ENCODE data around the gene ANKFY1. TPM values are rescaled to one million over a fixed set of nuclear protein-coding genes. Genes with fewer than 3 reads are reported as not detected.

The ANKFY1 gene
- polyA plus RNA-seq, 1 of the 3 experiments (the other 2 are of a cell fraction), result 29.6 TPM

DNA sequence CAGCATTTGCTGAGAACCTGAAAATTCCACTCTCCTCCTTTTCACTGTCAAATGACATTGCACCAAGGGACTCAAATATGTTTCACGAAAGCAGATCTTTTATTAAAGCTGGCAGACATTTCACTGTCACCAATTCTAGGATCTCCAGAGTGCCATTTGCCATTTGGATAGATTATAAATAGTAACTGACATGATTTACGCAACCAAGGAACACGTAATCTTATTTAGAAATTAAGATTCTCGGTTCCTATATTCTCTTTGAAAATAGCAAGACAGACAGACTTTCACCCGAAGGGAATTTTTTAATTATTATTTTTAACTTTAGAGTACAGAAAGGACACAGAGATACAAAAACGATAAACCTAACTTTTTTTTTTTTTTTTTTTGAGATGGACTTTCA is 49.6 kb downstream of the ANKFY1 start:
- peaks cover under 1 to 6% of the 10 kb centered on the region in 2 experiments; a peak in 3 of 4 replicates for H3K4me1 ChIP-seq (ENCODE audit: control insufficient read depth in 1 of 2, insufficient read depth in 2 of 2, low read depth in 1 of 2, low read length in 1 of 2)
- no peak overlapping the region for H3K27ac ChIP-seq (ENCODE audit: low read depth in 2 of 2, low read length in 1 of 2)
- TF ChIP-seq MEF2A (IDR thresholded peaks at IDR 0.05; ENCODE audit: borderline replicate concordance, low read depth) (no peak), NFIC (IDR thresholded peaks at IDR 0.05; ENCODE audit: borderline replicate concordance) (no peak), NRF1 (IDR thresholded peaks at IDR 0.05; ENCODE audit: low read depth, low read length) (no peak), YY1 (IDR thresholded peaks at IDR 0.05; ENCODE audit: low read depth) (no peak), POLR2AphosphoS5 (IDR thresholded peaks at IDR 0.05; ENCODE audit: low read depth, low read length) (no peak), SIN3A (IDR thresholded peaks at IDR 0.05; ENCODE audit: borderline replicate concordance, low read depth, low read length) (no peak), CHD2 (IDR thresholded peaks at IDR 0.05; ENCODE audit: low read length, partially characterized antibody) (no peak), RFX5 (IDR thresholded peaks at IDR 0.05; ENCODE audit: low read length) (no peak), EP300 (IDR thresholded peaks at IDR 0.05; ENCODE audit: borderline replicate concordance in 1 of 2, low read depth in 1 of 2, low read length in 1 of 2) (no peak), JUND (IDR thresholded peaks at IDR 0.05) (no peak), RAD21 (IDR thresholded peaks at IDR 0.05; ENCODE audit: low read length) (no peak), GATA2 (CRISPR knock-in tag; IDR thresholded peaks at IDR 0.05) (no peak), ELF1 (IDR thresholded peaks at IDR 0.05) (no peak), EZH2phosphoT487 (IDR thresholded peaks at IDR 0.05; ENCODE audit: borderline replicate concordance, low read depth) (no peak), SMC3 (IDR thresholded peaks at IDR 0.05; ENCODE audit: low read depth, low read length) (no peak)
- TF ChIP-seq, protein P1, sequence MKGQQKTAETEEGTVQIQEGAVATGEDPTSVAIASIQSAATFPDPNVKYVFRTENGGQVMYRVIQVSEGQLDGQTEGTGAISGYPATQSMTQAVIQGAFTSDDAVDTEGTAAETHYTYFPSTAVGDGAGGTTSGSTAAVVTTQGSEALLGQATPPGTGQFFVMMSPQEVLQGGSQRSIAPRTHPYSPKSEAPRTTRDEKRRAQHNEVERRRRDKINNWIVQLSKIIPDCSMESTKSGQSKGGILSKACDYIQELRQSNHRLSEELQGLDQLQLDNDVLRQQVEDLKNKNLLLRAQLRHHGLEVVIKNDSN (IDR thresholded peaks at IDR 0.05; ENCODE audit: borderline replicate concordance, low read depth), result no peak
- TF ChIP-seq, protein P2, sequence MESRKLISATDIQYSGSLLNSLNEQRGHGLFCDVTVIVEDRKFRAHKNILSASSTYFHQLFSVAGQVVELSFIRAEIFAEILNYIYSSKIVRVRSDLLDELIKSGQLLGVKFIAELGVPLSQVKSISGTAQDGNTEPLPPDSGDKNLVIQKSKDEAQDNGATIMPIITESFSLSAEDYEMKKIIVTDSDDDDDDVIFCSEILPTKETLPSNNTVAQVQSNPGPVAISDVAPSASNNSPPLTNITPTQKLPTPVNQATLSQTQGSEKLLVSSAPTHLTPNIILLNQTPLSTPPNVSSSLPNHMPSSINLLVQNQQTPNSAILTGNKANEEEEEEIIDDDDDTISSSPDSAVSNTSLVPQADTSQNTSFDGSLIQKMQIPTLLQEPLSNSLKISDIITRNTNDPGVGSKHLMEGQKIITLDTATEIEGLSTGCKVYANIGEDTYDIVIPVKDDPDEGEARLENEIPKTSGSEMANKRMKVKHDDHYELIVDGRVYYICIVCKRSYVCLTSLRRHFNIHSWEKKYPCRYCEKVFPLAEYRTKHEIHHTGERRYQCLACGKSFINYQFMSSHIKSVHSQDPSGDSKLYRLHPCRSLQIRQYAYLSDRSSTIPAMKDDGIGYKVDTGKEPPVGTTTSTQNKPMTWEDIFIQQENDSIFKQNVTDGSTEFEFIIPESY (IDR thresholded peaks at IDR 0.05; ENCODE audit: borderline replicate concordance, low read depth), result no peak
- TF ChIP-seq, protein P3, sequence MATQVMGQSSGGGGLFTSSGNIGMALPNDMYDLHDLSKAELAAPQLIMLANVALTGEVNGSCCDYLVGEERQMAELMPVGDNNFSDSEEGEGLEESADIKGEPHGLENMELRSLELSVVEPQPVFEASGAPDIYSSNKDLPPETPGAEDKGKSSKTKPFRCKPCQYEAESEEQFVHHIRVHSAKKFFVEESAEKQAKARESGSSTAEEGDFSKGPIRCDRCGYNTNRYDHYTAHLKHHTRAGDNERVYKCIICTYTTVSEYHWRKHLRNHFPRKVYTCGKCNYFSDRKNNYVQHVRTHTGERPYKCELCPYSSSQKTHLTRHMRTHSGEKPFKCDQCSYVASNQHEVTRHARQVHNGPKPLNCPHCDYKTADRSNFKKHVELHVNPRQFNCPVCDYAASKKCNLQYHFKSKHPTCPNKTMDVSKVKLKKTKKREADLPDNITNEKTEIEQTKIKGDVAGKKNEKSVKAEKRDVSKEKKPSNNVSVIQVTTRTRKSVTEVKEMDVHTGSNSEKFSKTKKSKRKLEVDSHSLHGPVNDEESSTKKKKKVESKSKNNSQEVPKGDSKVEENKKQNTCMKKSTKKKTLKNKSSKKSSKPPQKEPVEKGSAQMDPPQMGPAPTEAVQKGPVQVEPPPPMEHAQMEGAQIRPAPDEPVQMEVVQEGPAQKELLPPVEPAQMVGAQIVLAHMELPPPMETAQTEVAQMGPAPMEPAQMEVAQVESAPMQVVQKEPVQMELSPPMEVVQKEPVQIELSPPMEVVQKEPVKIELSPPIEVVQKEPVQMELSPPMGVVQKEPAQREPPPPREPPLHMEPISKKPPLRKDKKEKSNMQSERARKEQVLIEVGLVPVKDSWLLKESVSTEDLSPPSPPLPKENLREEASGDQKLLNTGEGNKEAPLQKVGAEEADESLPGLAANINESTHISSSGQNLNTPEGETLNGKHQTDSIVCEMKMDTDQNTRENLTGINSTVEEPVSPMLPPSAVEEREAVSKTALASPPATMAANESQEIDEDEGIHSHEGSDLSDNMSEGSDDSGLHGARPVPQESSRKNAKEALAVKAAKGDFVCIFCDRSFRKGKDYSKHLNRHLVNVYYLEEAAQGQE (IDR thresholded peaks at IDR 0.05; ENCODE audit: low read depth, low read length), result no peak
- TF ChIP-seq, protein P4, sequence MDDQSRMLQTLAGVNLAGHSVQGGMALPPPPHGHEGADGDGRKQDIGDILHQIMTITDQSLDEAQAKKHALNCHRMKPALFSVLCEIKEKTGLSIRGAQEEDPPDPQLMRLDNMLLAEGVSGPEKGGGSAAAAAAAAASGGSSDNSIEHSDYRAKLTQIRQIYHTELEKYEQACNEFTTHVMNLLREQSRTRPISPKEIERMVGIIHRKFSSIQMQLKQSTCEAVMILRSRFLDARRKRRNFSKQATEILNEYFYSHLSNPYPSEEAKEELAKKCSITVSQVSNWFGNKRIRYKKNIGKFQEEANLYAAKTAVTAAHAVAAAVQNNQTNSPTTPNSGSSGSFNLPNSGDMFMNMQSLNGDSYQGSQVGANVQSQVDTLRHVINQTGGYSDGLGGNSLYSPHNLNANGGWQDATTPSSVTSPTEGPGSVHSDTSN (IDR thresholded peaks at IDR 0.05), result no peak
- TF ChIP-seq, protein P5, sequence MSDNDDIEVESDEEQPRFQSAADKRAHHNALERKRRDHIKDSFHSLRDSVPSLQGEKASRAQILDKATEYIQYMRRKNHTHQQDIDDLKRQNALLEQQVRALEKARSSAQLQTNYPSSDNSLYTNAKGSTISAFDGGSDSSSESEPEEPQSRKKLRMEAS (IDR thresholded peaks at IDR 0.05; ENCODE audit: low read depth), result no peak
- no peak overlapping the region for H3K4me2 ChIP-seq
- no peaks in the 10 kb centered on the region for H4K20me1 ChIP-seq (ENCODE audit: insufficient read depth)
- H3K4me3 ChIP-seq (ENCODE audit: low read depth in 2 of 2, low read length in 1 of 2), result no peak overlapping the region
- peaks cover 45% of the 10 kb centered on the region for H3K79me2 ChIP-seq (ENCODE audit: insufficient read depth)
- H3K27me3 ChIP-seq (ENCODE audit: insufficient read depth), result no peaks in the 10 kb centered on the region
- no peak overlapping the region for H2AFZ ChIP-seq (ENCODE audit: low read depth)
- no peak overlapping the region for H3K9ac ChIP-seq
- H3K9me2 ChIP-seq, result no peaks in the 10 kb centered on the region
- no peaks in the 10 kb centered on the region for H3F3A ChIP-seq (replicated peaks; ENCODE audit: insufficient read depth)
- POLR2A ChIA-PET, result no interaction called here
- peaks cover 6 to 15% of the 10 kb centered on the region in 2 experiments for H3K36me3 ChIP-seq (replicated peaks in 1 of 2; ENCODE audit: control insufficient read depth in 1 of 2, insufficient read depth in 2 of 2, low read length in 1 of 2)
- CTCF ChIA-PET, result interaction anchor here (1.0 to 3.6 kb wide), 9 partner anchors 9 to 204 kb away, joined by 3 to 42 read pairs (median 6); no protein-coding TSS in a partner anchor
- 95% methylated on average over 6 of the region's 6 CpGs for WGBS (ENCODE audit: low lambda C conversion rate)
- no peak for DNase-seq
- no peaks in the 10 kb centered on the region for H3K9me3 ChIP-seq

Data from SK-N-SH (cell line).